ENCODE measurements around the gene RBBP5.

GRCh38 chr1:205058853-205059252 lies 62.9 kb downstream of the RBBP5 start:
- no peak for TF ChIP-seq POLR2A (IDR thresholded peaks at IDR 0.05)
- TF ChIP-seq CTCF (IDR thresholded peaks at IDR 0.05) = no peak
